Karpas-422 (cell line): ENCODE data around the gene HMG20B. TPM values are rescaled to one million over a fixed set of nuclear protein-coding genes. Genes with fewer than 3 reads are reported as not detected.

ENCODE experiments used
- DNase-seq: peaks from one replicate; pipeline ENCODE4 v3.0.0-alpha.2; 2015
- H2AFZ ChIP-seq: fragments of 200-600 bp; sonication (generic); 2 replicates; pipeline ENCODE4 v1.6.1; 2014; ENCODE audit warnings: antibody characterized with exemption, low read length, mixed read lengths
- H3K27ac ChIP-seq: fragments of 200-600 bp; sonication (generic); 2 replicates; pipeline ENCODE4 v1.5.1; 2014; ENCODE audit warnings: mild to moderate bottlenecking, low read length, moderate library complexity
- H3K27me3 ChIP-seq: fragments of 200-600 bp; sonication (generic); 2 replicates; pipeline ENCODE4 v1.6.1; 2014; ENCODE audit warnings: low read length, mixed read lengths
- H3K36me3 ChIP-seq: fragments of 200-600 bp; sonication (generic); 2 replicates; pipeline ENCODE4 v1.6.1; 2014; ENCODE audit warnings: low read length, mixed read lengths; ENCODE audit not compliant: insufficient read depth
- H3K4me1 ChIP-seq: fragments of 200-600 bp; sonication (generic); 2 replicates; pipeline ENCODE4 v1.6.1; 2014; ENCODE audit warnings: mild to moderate bottlenecking, low read length, mixed read lengths
- H3K4me2 ChIP-seq: fragments of 200-600 bp; sonication (generic); 2 replicates; pipeline ENCODE4 v1.6.1; 2014; ENCODE audit warnings: low read length, low read depth, mild to moderate bottlenecking; ENCODE audit not compliant: poor library complexity, severe bottlenecking
- H3K4me3 ChIP-seq: fragments of 200-600 bp; sonication (generic); 2 replicates; pipeline ENCODE4 v1.5.1; 2014; ENCODE audit warnings: mild to moderate bottlenecking, antibody characterized with exemption, low read length, mixed read lengths
- H3K79me2 ChIP-seq: fragments of 200-600 bp; sonication (generic); 2 replicates; pipeline ENCODE4 v1.6.1; 2014; ENCODE audit warnings: mild to moderate bottlenecking, low read length, mixed read lengths
- H3K9ac ChIP-seq: fragments of 200-600 bp; sonication (generic); 2 replicates; pipeline ENCODE4 v1.6.0; 2014; ENCODE audit warnings: low read length
- H3K9me2 ChIP-seq: fragments of 200-600 bp; sonication (generic), shearing (Covaris generic); replicated peaks from 2 replicates; pipeline ENCODE4 v1.6.0; 2014; ENCODE audit warnings: mild to moderate bottlenecking, low read length, moderate library complexity; ENCODE audit not compliant: insufficient read depth
- H3K9me3 ChIP-seq: fragments of 300-700, 200-600 bp; sonication (generic); 2 replicates; pipeline ENCODE4 v1.6.1; 2014; ENCODE audit warnings: low read length, mixed read lengths
- H4K20me1 ChIP-seq: fragments of 200-600 bp; sonication (generic); 2 replicates; pipeline ENCODE4 v1.6.1; 2014; ENCODE audit warnings: mild to moderate bottlenecking, antibody characterized with exemption, low read length, low read depth; ENCODE audit not compliant: insufficient read depth
- total RNA-seq: library from RNA; depleted of rRNA; stranded (reverse); fragments of >200 nt; shearing (Covaris generic); gene quantifications from 2 replicates; pipeline ENCODE4 v1.2.3, GENCODE V29; 2014; ENCODE audit warnings: low replicate concordance

The HMG20B gene
- total RNA-seq, 1 experiment from 2014 or later, result 53.7 TPM

DNA sequence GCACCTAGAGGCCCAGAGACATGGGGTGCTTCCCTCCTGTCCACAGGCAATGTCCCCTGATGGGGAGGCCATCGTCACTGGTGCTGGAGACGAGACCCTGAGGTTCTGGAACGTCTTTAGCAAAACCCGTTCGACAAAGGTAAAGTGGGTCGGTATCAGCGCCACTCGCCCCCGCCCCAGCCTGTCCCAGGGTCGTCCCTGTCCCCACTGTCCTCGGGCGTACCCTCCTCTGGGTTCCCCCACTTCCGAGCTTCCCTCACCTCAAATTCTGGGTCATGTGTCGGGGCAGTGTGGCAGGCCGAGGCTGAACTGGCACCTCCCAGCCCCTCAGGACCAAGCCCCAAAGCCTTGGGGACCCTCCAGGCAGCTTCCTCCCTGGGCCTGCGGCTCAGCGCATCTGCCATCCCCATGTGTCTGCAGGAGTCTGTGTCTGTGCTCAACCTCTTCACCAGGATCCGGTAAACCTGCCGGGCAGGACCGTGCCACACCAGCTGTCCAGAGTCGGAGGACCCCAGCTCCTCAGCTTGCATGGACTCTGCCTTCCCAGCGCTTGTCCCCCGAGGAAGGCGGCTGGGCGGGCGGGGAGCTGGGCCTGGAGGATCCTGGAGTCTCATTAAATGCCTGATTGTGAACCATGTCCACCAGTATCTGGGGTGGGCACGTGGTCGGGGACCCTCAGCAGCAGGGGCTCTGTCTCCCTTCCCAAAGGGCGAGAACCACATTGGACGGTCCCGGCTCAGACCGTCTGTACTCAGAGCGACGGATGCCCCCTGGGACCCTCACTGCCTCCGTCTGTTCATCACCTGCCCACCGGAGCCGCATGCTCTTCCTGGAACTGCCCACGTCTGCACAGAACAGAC is 38.1 kb upstream of the HMG20B start:
- peaks cover 4% of the 10 kb centered on the region; the same call in 1 of the 2 replicates for H3K36me3 ChIP-seq
- no peaks in the 10 kb centered on the region for H3K79me2 ChIP-seq

DNA sequence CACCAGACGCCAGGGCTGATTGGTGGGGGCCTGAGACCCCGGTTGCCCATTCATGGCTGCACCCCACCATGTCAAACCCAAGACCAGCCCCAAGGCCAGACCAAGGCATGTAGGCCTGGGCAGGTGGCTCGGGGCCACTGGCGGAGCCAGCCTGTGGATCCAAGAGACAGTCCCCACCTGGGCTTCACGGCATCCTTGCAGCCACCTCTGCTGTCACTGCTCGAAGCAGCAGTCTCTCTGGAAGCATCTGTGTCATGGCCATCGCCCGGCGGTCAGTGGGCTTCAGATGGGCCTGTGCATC is 37.6 kb upstream of the HMG20B start:
- Histone ChIP-seq H3K9ac (no peak overlapping the region), H3K4me3 (no peak overlapping the region), H3K36me3 (peaks cover 4% of the 10 kb centered on the region; the same call in 1 of the 2 replicates), H4K20me1 (no peaks in the 10 kb centered on the region; the same call in 1 of the 2 replicates), H3K4me1 (no peaks in the 10 kb centered on the region), H3K4me2 (no peak overlapping the region), H3K9me3 (no peaks in the 10 kb centered on the region), H2AFZ (no peak overlapping the region), H3K27ac (no peak overlapping the region), H3K79me2 (no peaks in the 10 kb centered on the region), H3K27me3 (no peaks in the 10 kb centered on the region), H3K9me2 (no peaks in the 10 kb centered on the region)
- no peak for DNase-seq

More for the DNA sequence above, 38.1 kb upstream of the HMG20B start:
- Histone ChIP-seq H3K4me1 (no peaks in the 10 kb centered on the region), H3K9me3 (no peaks in the 10 kb centered on the region), H3K9me2 (no peaks in the 10 kb centered on the region), H3K27me3 (no peaks in the 10 kb centered on the region), H3K4me2 (no peak overlapping the region), H2AFZ (no peak overlapping the region), H3K27ac (no peak overlapping the region), H3K9ac (no peak overlapping the region), H3K4me3 (no peak overlapping the region), H4K20me1 (no peaks in the 10 kb centered on the region; the same call in 1 of the 2 replicates)
- no peak for DNase-seq

DNA sequence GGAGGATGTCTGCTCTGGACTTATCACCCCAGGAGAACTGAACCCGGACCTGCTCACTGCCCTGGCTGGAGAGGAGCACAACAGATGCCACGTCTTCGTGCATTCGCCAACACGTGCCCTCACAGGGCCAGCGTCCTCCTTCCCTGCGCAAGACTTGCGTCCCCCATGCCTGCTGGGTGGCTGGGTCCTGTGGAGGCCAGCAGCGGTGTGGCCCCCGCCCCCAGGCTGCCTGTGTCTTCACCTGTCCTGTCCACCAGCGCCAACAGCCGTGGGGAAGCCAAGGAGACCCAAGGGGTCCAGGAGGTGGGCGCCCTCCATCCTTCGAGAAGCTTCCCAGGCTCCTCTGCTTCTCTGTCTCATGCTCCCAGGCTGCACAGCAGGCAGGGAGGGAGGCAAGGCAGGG is 37.2 kb upstream of the HMG20B start:
- no peaks in the 10 kb centered on the region for H3K9me2 ChIP-seq
- H3K79me2 ChIP-seq, result no peaks in the 10 kb centered on the region
- H3K9me3 ChIP-seq, result no peaks in the 10 kb centered on the region
- H3K36me3 ChIP-seq, result peaks cover 4% of the 10 kb centered on the region; the same call in 1 of the 2 replicates
- H3K4me2 ChIP-seq, result no peak overlapping the region
- no peaks in the 10 kb centered on the region for H3K4me1 ChIP-seq
- H3K27me3 ChIP-seq, result no peaks in the 10 kb centered on the region
- no peak overlapping the region for H2AFZ ChIP-seq
- H4K20me1 ChIP-seq, result no peaks in the 10 kb centered on the region; the same call in 1 of the 2 replicates
- H3K4me3 ChIP-seq, result no peak overlapping the region
- no peak for DNase-seq
- no peak overlapping the region for H3K27ac ChIP-seq
- H3K9ac ChIP-seq, result no peak overlapping the region

DNA sequence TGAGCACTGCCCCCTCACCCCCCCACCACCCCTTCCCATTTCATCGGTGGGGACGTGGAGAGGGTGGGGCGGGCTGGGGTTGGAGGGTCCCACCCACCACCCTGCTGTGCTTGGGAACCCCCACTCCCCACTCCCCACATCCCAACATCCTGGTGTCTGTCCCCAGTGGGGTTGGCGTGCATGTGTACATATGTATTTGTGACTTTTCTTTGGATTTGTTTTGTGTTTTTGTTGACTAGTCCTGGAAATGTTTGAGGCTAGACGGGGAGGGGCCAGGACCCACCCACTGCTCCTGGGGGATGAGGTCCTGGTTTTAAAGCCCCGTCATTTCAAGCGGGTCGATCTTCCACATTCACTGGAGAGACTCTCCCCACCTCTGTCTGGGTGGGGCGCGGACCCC is 36.8 kb upstream of the HMG20B start:
- H3K27ac ChIP-seq, result no peak overlapping the region
- H3K9me3 ChIP-seq, result no peaks in the 10 kb centered on the region
- H3K9ac ChIP-seq, result no peak overlapping the region
- no peaks in the 10 kb centered on the region; the same call in 1 of the 2 replicates for H4K20me1 ChIP-seq
- peaks cover 4% of the 10 kb centered on the region; the same call in 1 of the 2 replicates for H3K36me3 ChIP-seq
- no peak overlapping the region for H3K4me3 ChIP-seq
- H3K4me1 ChIP-seq, result no peaks in the 10 kb centered on the region
- no peak overlapping the region for H3K4me2 ChIP-seq
- H3K79me2 ChIP-seq, result no peaks in the 10 kb centered on the region
- no peaks in the 10 kb centered on the region for H3K27me3 ChIP-seq
- no peak overlapping the region for H2AFZ ChIP-seq
- no peak for DNase-seq
- H3K9me2 ChIP-seq, result no peaks in the 10 kb centered on the region

DNA sequence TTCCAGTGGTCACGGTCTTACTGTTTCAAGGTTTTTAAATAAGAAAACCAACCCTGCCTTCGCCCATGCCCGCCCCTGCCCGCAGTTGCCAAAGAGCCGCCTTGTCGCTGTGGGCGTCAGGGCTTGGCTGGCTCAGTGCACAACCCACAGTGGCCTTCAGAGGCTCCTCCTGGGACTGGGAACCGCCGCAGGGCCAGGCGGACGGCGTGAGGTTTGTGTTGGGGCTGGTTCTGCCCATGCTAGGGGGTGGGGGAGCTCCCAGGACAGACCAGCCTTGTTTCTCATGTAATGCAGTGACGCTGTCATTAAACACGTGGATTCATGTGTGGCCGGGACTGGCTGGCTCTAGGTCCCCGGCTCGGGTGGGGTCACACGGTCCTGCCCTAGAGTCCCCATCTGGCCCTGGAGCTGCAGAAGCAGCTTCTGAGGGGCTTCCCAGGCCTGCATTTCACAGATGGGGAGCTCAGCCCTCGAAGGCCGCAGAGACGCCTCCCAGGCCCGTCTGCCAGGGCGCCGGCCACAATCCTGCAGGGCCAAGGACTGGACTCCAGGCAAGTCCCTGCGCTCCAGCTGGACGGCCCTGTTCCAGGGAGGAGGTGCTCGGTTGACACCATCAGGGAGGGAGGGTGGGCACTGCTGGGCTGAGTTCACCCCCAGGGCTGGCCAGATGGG is 36.2 kb upstream of the HMG20B start:
- Histone ChIP-seq H3K9ac (no peak overlapping the region), H2AFZ (no peak overlapping the region), H4K20me1 (no peaks in the 10 kb centered on the region; the same call in 1 of the 2 replicates), H3K27me3 (no peaks in the 10 kb centered on the region), H3K4me2 (no peak overlapping the region), H3K9me3 (no peaks in the 10 kb centered on the region), H3K4me3 (no peak overlapping the region), H3K79me2 (no peaks in the 10 kb centered on the region), H3K27ac (no peak overlapping the region), H3K36me3 (peaks cover 4% of the 10 kb centered on the region; the same call in 1 of the 2 replicates), H3K4me1 (no peaks in the 10 kb centered on the region), H3K9me2 (no peaks in the 10 kb centered on the region)
- DNase-seq, result no peak

DNA sequence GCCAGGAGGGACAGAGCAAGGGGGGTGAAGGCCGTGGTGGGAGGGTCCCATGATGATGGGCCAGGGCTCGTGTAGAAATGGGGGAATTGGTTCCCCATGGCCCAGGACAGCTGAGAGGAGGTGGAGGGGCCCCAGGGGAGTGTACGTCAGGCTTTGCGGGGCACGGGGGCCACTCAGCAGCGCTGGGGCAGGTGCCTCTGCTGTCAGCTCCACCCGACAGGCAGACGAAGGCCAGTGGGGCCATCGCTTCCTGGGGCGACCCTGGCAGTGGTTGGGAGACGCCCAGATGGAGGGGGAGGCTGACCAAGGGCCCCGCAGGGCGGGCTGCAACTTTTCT is 35.7 kb upstream of the HMG20B start:
- Histone ChIP-seq H3K4me2 (no peak overlapping the region), H2AFZ (no peak overlapping the region), H3K27ac (no peak overlapping the region), H3K4me1 (no peaks in the 10 kb centered on the region), H4K20me1 (no peaks in the 10 kb centered on the region; the same call in 1 of the 2 replicates), H3K79me2 (no peaks in the 10 kb centered on the region), H3K9me2 (no peaks in the 10 kb centered on the region), H3K9me3 (no peaks in the 10 kb centered on the region), H3K36me3 (peaks cover 4% of the 10 kb centered on the region; the same call in 1 of the 2 replicates), H3K9ac (no peak overlapping the region), H3K27me3 (no peaks in the 10 kb centered on the region), H3K4me3 (no peak overlapping the region)
- no peak for DNase-seq

DNA sequence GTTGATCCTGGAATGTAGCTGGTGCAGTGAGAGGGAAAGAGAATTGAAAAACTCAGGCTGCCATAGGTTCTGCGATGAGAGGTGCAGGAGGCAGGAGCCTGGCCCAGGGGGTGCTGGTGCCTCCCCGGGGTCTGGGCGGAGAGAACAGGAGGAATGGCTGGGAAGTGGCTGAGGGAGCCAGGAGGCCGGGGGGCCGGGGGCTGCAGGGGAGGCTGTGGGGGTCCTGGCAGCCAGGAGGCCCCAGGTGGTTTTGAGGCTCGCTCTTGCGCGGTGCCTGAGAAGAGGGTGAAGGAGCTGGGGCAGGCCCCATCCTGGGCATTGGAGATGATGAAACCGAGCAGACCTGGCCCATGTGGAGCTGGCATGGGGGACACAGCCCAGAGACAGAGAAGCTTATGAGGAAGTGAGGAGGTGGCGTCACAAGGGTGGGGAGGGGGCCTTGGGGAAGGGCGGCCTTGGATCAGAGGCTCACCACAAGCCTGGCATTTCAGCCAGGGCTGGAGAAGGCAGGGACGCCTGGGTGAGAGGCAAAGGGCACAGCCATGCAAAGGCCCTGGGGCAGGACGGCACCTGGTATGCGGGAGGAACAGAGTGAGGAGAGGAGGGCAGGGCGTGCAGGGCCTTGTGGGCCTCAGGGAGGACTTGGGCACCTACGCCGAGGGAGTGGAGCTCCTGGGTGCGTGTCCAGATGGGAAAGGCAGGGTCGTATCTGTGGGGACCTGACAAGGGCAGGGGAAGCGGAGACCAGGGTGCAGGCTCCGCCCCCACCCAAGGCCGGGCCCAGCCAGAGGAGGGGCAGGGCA is 35.1 kb upstream of the HMG20B start:
- DNase-seq, result peak; percentile 49
- no peak overlapping the region for H3K4me2 ChIP-seq
- no peak overlapping the region for H3K9ac ChIP-seq
- H2AFZ ChIP-seq, result no peak overlapping the region
- H3K4me1 ChIP-seq, result no peaks in the 10 kb centered on the region
- H4K20me1 ChIP-seq, result no peaks in the 10 kb centered on the region; the same call in 1 of the 2 replicates
- no peaks in the 10 kb centered on the region for H3K79me2 ChIP-seq
- no peaks in the 10 kb centered on the region for H3K9me2 ChIP-seq
- no peak overlapping the region for H3K4me3 ChIP-seq
- peaks cover 4% of the 10 kb centered on the region; the same call in 1 of the 2 replicates for H3K36me3 ChIP-seq
- H3K9me3 ChIP-seq, result no peaks in the 10 kb centered on the region
- H3K27me3 ChIP-seq, result no peaks in the 10 kb centered on the region
- no peak overlapping the region for H3K27ac ChIP-seq
